Lung microvascular endothelial cell (primary cell): ENCODE results near the gene MTR. TPM values are rescaled to one million over a fixed set of nuclear protein-coding genes. Genes with fewer than 3 reads are reported as not detected.
"Not testable (repeated sequence)": the region's sequence is repeated elsewhere in the genome, so short reads cannot be mapped to it uniquely, and the experiment has no call there.

Experiments
- DNase-seq, 2 donors: peaks; one replicate each; pipeline versions ENCODE4 v3.0.0 to v3.0.0-alpha.2; 2010; ENCODE audit warnings: low read depth in 2 of 2
- total RNA-seq: library from RNA; depleted of rRNA; stranded (reverse); fragments of >200 nt; gene quantifications from 2 replicates; pipeline ENCODE4 v1.2.1, GENCODE V29; 2014

The MTR gene
- total RNA-seq, 1 donor from 2014 or later = 32.3 TPM

DNA sequence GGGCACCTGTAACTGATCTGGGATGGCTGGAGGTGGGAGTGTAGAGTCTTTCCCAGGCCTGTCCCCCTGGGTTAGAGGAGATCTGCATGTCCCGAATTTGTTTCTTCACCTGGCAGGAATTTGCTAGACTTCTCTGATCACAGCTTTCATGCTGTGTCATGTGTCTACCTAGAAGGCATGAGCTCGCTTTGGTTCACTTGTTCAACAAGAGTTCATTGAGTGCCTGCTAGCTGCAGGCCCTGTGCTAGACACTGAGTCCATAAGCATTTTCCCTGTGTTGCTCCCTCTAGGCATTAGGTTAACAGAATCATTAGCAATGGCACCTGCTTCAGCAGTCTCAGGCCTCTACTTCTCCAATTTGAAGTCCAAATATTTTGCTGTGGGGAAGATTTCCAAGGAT, 101.6 kb downstream of the MTR start:
- no peak for DNase-seq

DNA sequence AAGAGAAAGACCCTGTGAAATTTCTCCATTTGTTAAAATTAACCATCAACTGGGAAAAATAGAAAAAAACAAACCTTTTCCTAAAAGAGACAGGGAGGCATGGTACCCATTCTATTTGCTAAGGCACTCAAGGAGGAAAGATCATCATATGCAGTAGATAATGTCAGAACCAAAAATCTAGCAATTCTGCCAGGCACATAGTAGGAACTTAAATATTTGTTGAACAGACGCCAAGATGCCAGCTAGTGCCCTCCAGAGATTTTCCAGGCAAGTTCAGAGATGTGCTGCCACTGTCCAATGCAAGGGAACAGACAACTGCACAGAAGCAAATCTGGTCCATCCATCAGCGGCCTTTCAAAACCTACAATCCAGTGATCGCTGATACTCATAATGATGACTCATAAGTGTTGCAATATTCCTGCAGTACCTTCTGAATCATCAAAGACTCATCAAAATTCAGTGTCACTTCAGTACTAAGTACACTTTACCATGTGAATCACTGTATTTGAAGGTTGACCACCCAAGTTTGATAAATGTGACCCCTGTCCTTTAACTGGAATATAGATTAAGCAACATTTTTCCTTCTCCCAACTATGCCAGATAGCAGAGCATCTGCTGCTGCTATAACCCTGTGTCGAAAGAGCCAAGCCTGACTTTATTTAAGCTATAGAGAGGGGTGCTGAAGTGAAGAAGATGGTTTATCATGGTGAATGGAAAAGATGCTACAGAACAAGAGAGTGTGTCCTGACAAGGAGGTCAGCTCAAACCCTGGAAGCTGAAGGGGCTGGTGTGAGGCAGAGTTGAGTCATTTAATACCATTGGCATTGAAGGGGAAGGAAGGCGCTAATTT, 110.0 kb downstream of the MTR start:
- DNase-seq = peak in 1 of 2 donors; percentile 60

DNA sequence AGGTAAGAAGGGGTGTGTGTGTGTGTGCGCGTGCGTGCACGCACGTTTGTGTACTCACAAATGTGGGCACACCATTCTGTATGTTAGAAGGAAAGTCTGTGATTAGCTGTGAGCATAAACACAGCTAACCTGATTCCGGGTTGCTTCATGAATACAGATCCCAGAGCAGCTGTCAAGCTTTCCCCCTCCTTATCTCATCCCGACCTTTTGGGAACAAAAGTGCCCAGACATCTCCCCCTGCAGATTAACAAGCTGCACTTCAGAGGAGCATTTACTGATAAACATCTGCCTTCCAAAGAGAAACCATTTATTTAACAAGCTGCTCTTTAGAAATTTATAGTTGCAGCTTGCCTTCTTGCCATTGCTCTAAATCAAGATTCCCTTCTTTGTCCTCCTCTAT, 112.1 kb downstream of the MTR start:
- no peak for DNase-seq

DNA sequence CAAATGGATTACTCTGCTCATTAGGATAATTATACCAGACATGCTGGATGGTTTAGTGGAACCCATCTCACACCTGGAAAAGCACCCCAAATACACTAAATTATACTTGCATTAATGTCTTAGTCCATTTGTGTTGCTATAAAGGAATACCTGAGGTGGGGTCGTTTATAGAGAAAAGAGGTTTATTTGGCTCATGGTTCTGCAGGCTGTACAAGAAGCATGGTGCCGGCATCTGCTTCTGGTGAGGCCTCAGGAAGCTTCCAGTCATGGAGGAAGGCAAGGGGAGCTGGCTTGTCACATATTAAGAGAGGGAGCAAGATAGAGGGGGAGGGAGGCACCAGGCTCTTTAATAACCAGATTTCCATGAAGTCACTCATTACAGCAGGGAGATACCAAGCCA, 113.6 kb downstream of the MTR start:
- no peak for DNase-seq

DNA sequence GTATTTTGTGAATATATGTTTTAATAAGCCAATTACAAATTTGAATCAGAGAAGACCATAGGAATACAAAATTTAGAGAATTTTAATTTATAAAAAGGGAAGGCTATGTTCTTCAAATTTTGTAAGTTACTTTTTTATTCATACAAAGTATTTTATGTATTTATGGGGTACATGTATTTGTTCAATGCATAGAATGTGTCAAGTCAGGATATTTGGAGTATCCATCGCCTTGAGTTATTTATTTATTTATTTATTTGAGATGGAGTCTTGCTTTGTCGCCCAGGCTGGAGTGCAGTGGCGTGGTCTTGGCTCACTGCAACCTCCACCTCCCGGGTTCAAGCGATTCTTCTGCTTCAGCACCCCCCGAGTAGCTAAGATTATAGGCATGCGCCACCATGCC, 116.0 kb downstream of the MTR start:
- not testable (repeated sequence) for DNase-seq

DNA sequence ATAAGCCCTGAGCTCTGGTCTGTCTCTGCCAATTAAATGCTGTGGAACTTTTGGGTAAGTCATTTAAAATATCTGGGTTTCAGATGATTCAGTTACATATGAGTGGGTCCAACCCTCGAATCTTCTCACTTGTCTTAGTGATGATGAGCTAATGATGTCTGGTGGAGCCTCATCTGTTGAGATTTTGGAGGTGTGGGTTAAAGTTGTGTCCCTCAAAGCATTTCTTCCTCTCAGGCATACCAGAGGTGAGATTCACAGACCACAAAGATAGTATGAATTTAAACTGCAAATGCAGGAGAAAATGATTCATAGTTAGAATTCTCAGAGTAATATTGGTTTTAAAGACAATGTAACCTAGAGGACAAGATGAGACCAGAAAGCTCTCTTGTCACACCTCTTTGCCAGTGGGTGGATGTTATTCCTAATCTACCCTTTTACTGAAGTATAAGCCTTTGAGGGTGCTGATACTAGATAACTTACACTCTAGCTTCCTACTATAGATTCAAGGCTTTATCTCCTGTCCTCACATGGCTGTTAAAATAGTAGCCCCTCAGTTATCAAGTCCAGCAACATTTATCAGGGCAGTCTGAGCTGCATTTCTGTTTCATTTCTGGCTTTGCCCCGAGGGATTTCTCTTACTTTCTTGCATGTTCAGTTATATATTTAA, 118.4 kb downstream of the MTR start:
- no peak for DNase-seq

DNA sequence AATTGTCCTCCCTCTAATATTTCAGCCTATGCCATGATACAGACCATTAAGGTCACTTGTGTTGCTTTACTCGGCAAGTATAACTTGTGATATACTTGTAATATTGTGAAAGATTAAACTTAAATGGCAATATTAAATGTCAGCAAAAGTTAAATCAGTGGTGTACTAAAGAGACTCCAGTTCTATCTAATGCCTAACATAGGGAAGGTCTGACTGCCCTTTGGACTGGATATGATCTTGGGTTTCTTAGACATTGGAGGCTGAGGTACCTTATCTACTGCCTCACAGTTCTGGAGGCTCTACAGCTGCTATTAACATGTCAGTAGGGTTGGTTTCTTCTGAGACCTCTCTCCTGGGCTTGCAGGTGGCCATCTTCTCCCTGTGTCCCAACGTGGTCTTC, 119.3 kb downstream of the MTR start:
- DNase-seq = no peak

DNA sequence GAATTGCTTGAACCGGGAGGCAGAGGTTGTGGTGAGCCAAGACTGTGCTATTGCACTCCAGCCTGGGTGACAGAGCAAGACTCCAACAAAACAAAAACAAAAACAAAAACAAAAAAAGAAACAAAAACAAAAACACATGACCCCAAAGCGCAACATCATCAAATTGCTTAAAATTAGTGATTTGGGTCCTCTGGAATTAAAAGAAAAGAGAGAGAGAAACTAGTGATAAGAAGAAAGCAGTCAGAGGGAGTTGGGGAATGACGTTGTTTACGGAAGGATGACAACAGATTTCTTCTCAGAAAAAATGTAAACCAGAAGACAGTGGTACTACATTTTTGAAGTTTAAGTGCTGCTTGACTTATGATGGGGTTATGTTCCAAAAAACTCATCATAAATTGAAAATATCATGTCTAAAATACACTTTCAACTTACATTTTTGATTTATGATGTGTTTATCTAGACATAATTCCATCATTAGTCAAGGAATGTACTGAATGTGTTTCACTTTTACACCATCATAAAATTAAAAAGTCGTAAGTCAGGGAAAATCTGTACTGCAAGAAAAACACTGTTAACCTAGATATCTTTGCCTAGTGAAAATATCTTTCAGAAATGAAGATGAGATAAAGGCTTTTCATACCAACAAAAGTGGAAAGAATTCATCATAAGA, 121.2 kb downstream of the MTR start:
- no peak for DNase-seq

DNA sequence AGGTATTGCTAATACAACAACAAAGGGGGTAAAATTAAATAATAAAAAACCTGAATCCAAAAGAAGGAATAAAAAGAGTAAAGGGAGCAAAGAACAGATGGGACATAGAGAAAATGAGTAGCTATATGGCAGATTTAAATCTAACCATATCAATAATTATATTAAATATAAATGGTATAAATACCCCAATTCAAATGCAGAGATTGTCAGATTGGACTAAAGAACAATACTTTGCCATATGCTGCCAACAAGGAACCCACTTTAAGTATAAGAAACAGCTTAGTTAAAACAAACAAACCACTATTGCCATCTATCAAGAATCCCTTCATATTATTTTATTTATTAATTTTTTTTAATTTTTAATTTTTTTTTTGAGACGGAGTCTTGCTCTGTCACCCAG, 122.4 kb downstream of the MTR start:
- no peak for DNase-seq

DNA sequence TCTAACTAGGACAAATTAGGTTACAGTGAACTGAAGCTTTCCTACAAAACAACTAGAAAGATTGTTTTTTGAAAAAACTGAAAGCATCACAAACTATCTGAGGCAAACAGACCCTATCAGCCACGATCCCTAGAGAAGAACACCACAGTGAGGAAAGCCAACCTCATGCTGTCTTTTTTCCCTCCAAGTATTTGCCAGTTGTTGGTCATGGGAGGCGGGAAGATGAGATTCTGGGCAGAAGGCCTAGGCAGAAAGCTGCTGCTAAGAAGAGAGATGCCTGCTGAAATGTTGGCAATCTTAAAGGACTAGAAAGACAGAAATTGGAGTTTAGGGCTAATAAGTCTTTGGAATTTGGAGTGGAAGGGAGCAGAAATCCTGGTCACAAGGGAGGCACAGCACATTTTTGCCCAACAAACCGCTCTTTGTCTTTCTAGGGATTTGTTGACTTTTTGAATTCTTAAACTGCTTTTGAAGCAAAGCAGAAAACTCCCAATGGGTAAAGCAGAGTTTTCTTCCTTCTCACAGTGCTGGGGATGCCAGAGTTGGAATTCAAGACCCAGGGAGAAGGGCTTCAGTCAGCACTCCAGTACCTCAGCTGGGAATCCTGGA, 125.3 kb downstream of the MTR start:
- DNase-seq = no peak

DNA sequence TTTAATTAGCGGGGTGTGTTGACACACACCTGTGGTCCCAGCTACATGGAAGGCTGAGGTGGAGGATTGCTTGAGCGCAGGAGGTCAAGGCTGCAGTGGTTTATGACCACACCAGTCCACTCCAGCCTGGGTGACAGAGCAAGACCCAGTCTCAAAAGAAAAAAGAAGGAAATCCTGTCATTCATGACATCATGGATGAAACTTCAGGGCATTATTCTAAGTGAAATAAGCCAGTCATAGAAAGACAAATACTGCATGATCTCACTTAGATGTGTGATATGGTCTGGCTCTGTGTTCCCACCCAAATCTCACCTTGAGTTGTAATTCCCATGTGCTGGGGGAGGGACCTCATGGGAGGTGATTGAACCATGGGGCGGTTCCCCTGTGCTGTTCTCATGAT, 126.5 kb downstream of the MTR start:
- no peak for DNase-seq

DNA sequence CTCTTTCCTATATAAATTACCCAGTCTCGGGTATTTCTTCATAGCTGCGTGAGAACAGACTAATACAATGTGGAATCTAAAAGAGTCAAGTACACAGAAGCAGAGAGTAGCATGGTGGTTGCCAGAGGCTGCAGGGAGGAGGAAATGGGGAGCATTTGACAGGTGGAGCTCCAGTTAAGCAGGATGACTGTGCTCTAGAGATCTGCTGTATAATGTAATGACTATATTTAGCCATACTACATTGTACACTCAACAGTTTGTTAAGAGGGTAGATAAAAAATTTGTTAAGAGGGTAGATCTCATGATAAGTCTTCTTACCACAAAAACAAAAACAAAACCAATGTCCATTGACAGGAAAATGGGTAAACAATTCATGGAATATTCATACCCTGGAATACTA, 127.1 kb downstream of the MTR start:
- no peak for DNase-seq

DNA sequence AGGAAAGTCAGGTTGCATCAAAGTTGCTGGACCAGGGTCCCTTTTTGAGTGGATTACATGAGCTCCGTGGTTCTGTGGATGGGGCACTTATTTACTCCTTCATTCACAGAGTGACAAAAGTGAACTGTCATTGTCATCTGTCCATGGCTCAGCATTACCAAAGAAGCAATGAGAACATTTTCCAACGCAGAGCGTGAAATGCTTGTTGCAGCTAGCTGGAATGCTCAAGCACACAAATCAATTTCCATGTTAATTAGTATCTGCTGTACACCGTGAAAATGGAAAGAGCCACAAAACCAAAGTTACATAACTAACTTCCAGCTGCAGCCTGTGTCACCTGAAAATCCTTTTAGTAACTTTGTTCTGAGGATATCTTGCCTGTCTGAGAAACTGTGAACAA, 130.3 kb downstream of the MTR start:
- DNase-seq = no peak

DNA sequence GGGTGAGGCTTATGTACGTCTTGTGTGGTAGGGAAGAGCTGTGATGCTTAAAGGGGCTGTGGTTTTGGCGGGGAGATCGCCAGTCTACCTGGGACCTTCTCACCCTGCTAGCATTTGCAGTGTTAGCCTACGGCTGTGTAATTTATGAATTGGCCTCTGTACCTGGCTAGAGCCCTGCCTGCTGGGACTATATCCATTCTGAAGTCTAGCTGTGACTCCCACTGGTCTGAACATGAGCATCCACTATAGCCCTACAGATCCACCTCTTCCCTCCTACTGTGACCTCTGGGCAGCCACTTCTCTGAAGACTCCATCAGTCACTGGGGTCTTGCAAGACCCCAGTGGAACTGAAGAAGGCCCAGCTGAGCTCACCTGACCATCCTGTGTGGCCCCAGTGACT, 135.4 kb downstream of the MTR start:
- DNase-seq = no peak

DNA sequence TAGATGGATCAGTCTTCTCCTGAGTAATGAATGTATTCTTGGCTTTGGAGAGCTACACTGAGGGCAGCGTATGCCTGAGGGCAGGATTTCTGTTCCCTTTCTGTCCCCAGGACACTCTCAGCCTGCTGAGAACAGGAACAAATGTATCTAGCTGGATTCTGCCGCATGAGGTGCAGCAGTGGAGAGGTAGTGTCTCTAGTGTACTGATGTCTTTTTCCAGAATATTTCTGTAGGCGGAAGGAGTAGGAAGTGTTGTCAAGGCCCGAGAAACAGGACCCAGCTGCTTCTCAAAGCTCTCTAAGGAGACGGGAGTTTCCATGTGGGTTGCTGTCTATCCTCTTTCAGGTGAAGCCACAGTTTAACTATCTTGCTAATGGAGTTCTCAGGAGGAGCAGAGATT, 143.7 kb downstream of the MTR start:
- no peak for DNase-seq

DNA sequence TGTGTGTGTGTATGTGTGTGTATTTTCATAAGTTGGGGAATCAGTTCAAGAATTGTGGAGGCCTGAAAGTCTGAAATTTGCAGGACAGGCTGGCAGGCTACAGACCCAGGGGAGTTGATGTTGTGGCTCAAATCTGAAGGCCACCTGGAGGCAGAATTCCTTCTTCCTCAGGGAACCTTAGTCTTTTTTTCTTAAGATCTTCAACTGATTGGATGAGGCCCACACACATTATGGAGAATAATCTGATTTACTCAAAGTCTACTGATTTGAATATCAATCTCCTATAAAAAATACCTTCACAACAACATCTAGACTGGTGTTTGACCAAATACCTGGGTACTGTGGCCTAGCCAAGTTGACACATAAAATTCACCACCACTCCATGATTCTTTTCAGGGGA, 147.3 kb downstream of the MTR start:
- no peak for DNase-seq

DNA sequence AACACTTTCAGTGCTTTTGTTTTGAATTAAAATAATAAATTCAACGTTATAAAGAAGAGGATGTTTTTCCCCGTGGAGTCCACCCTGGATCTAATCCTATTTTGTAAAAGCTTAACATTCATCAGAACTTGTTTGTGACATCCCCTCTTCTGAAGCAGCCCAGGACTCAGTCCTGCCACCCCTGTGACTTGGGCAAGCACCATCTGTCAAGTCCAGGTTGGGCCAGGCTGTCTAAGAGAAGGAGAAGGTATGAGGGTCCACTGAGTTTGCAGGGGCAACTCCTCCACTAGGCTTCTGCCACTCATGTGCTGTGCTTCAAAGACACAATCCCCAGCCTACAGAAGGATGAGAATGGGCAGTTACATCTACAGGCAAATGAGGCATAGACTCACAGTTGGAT, 149.5 kb downstream of the MTR start:
- DNase-seq = no peak

DNA sequence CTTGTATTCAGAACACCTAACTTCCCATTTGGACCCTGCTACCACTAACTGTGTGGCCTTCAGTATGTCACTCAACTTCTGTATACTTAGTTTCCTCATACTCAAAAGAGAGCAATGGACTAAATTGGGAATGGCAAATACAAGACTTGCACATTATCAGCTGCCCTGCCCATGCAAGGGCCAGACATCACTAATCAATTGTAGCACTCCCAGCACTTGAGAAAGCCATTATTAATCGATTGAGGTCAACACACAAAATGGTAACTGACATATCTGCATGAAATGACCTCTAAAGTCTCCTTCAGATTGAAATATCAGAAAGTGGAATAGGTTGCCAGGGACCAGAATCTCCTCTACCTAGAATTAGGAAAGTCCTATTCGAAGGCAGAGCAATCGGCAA, 149.9 kb downstream of the MTR start:
- no peak for DNase-seq

DNA sequence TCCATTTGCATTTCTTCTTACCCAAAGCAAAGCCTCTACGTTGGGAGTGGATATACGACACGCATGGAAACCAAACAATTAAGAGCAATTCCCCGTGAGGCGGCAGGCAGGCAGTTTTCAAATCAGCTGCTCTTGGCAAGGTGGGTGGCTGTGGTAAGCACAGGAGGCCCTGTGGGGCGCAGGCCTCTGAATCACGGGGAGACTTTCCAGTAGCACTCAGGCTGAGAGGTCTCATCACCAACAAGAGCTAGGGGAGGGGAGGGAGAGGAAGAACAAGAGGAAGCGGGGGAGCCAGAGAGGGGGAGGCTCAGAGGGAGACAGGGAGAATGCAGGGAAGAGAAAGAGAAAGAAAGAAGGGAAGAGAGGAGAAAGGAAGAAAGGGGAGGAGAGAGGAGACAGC, 152.7 kb downstream of the MTR start:
- no peak for DNase-seq

DNA sequence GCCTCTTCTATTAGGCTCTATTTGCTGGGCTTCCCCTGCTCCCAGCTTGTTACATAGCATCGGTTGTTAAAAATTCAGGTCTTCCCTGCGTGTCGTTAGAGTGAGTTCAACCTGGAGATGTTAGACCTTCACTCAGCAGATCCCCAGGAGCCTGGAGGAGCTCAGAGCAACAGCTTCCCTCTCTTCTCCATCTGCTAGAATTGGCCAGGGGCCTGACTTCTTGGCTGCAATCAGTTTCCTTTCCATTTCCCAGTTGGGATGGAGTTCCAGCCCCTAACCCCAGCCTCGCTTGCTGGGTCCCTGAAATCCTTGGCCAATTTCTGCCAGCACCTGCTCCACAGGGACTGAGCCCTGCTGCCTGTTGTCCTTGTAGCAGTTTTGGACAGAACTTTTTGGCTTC, 153.3 kb downstream of the MTR start:
- DNase-seq = no peak

DNA sequence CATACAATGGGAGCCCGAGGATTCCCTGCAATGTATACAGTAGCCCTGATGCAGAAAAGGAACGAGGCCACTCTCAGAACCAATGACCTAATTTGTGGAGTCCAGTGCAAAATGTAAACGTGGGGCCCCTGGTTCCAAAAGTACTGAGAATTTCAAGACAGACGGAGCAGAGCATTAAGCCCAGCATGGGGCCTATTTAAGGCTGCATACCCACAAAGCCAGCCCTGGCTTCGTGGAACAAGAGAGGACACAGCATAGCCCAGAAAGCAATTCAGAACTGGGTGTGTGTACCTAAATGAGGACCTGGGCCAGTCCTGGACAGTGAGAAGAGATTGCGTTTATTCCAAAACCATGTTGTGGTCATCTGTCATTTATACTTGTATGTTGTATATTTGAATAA, 153.9 kb downstream of the MTR start:
- no peak for DNase-seq

DNA sequence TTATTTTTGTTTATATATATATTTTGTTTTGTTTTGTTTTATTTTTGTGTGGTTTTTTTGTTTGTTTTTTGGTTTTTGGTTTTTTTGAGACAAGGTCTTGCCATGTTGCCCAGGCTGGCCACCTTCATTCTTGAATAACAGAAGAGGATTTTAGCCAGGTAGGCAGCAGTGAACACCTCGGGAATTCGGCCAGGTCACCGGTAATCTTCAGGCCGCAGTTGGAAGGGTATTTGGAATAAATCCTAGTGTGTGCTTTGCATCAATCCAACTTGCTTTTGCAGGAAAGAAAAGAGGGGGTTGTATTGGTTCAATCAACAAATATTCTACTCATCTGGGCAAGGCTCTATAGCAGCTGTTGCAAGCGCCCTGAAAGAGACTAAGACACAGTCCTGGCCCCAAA, 155.3 kb downstream of the MTR start:
- no peak for DNase-seq
